GM12878 (cell line): ENCODE data around the gene RAPGEF6. TPM values are rescaled to one million over a fixed set of nuclear protein-coding genes. Genes with fewer than 3 reads are reported as not detected.

Experiments
- ATAC-seq: fragments of 200-7000 bp; cut with Tn5 transposase; 3 replicates; pipeline ENCODE4 v1.9.1; 2020; ENCODE audit warnings: mild to moderate bottlenecking, moderate library complexity
- BruUV-seq: library from RNA; stranded (reverse); fragments of 400-500 nt; replicated peaks from 2 replicates; lab custom pipeline; 2021; lab: Mats Ljungman, UMichigan
- CTCF ChIA-PET: fragments of 300-600 bp; sonication (Branson Sonifier 250); formaldehyde crosslinking; extraction: SDS; loops from one replicate; lab custom pipeline; 2021; ENCODE audit warnings: inconsistent platforms; lab: Yijun Ruan, JAX
- POLR2A ChIA-PET: fragments of 350-600 bp; formaldehyde crosslinking; extraction: SDS; loops from one replicate; lab custom pipeline; 2021; ENCODE audit warnings: inconsistent platforms; lab: Charles Lee
- RAD21 ChIA-PET: fragments of 300-600 bp; sonication (Branson Sonifier 250); formaldehyde crosslinking; loops from one replicate; lab custom pipeline; 2023; ENCODE audit warnings: antibody characterized with exemption; ENCODE audit not compliant: unreplicated experiment; lab: Charles Lee
- SMC1A ChIA-PET: fragments of 300-600 bp; sonication (Branson Sonifier 250); formaldehyde crosslinking; loops from one replicate; lab custom pipeline; 2023; ENCODE audit not compliant: unreplicated experiment, uncharacterized antibody; lab: Charles Lee
- DNase-seq: peaks from one replicate; pipeline ENCODE4 v3.0.0-alpha.2; 2011; ENCODE audit warnings: low read depth, low spot score
- FAIRE-seq: peaks from 3 replicates; lab custom pipeline; 2011; peaks lifted over from hg19 to GRCh38; lab: Jason Lieb, UNC
- H2AFZ ChIP-seq: 2 replicates; pipeline ENCODE4 v1.6.0; 2011; ENCODE audit warnings: low read depth, low read length, control low read depth; ENCODE audit not compliant: control insufficient read depth
- H3K27ac ChIP-seq: 2 replicates; pipeline ENCODE4 v1.5.1; 2011; ENCODE audit warnings: control low read depth; ENCODE audit not compliant: control insufficient read depth, insufficient read depth
- H3K27me3 ChIP-seq, 2 experiments: replicated peaks in 1 of 2; 2 replicates each; pipeline versions ENCODE4 v1.6.0 to v1.6.1; 2011; ENCODE audit warnings: low read length in 1 of 2; ENCODE audit not compliant: control insufficient read depth in 2 of 2, insufficient read depth in 2 of 2
- H3K36me3 ChIP-seq, 2 experiments: 2 replicates each; pipeline ENCODE4 v1.5.1; 2011; ENCODE audit warnings: low read length in 1 of 2; ENCODE audit not compliant: control insufficient read depth in 2 of 2, insufficient read depth in 2 of 2
- H3K4me1 ChIP-seq: 2 replicates; pipeline ENCODE4 v1.6.1; 2011; ENCODE audit warnings: mild to moderate bottlenecking, low read length, moderate library complexity, mixed read lengths; ENCODE audit not compliant: control insufficient read depth, insufficient read depth
- H3K4me2 ChIP-seq: 2 replicates; pipeline ENCODE4 v1.6.0; 2011; ENCODE audit warnings: control low read depth; ENCODE audit not compliant: control insufficient read depth, insufficient read depth
- H3K4me3 ChIP-seq: fragments of 200-600 bp; sonication (generic); 2 replicates; pipeline ENCODE4 v1.5.1; 2016
- H3K79me2 ChIP-seq: 2 replicates; pipeline ENCODE4 v1.6.0; 2011; ENCODE audit warnings: low read length; ENCODE audit not compliant: control insufficient read depth, insufficient read depth
- H3K9ac ChIP-seq: 2 replicates; pipeline ENCODE4 v1.8.0; 2011; ENCODE audit warnings: low read length, control low read depth, mixed read lengths; ENCODE audit not compliant: control insufficient read depth, insufficient read depth
- H3K9me3 ChIP-seq: replicated peaks from 3 replicates; pipeline ENCODE4 v1.5.1; 2011; ENCODE audit warnings: mild to moderate bottlenecking, low read length; ENCODE audit not compliant: control insufficient read depth, insufficient read depth
- H4K20me1 ChIP-seq: 2 replicates; pipeline ENCODE4 v1.6.0; 2011; ENCODE audit not compliant: control insufficient read depth, insufficient read depth
- ATF2 ChIP-seq: IDR thresholded peaks from 2 replicates; pipeline ENCODE4 v1.6.1; 2012; ENCODE audit warnings: low read length, inconsistent platforms
- BHLHE40 ChIP-seq, 2 experiments: fragments of 450-650 bp in 1 of 2; IDR thresholded peaks; 2 replicates each; pipeline ENCODE4 v1.6.1; 2011 to 2017; ENCODE audit warnings: low read depth in 2 of 2, borderline replicate concordance in 1 of 2, improper control_type of control experiment in 1 of 2, low read length in 1 of 2, mild to moderate bottlenecking in 1 of 2
- CHD1 ChIP-seq: IDR thresholded peaks from 2 replicates; pipeline ENCODE4 v1.6.1; 2012; ENCODE audit warnings: low read depth, low read length, improper control_type of control experiment
- CREM ChIP-seq: IDR thresholded peaks from 2 replicates; pipeline ENCODE4 v1.6.1; 2014; ENCODE audit warnings: antibody characterized with exemption, low read depth
- CUX1 ChIP-seq: IDR thresholded peaks from 2 replicates; pipeline ENCODE4 v1.6.1; 2012; ENCODE audit warnings: improper control_type of control experiment, low read depth, low read length; ENCODE audit not compliant: insufficient replicate concordance
- EED ChIP-seq: sonication (generic); IDR thresholded peaks from 2 replicates; pipeline ENCODE4 v1.6.1; 2016; ENCODE audit warnings: antibody characterized with exemption, low read depth
- ETV6 ChIP-seq, 2 experiments: fragments of 450-650 bp in 1 of 2; IDR thresholded peaks in 1 of 2; conservative IDR thresholded peaks in 1 of 2; 2 replicates each; pipeline ENCODE4 v1.6.1; 2014; ENCODE audit warnings: antibody characterized with exemption in 1 of 2, borderline replicate concordance in 1 of 2, low read depth in 1 of 2, mild to moderate bottlenecking in 1 of 2, moderate library complexity in 1 of 2
- FOS ChIP-seq: IDR thresholded peaks from 3 replicates; pipeline ENCODE4 v1.6.1; 2011; ENCODE audit warnings: borderline replicate concordance; ENCODE audit not compliant: insufficient read length; ENCODE audit errors: extremely low read depth
- KAT2A ChIP-seq: conservative IDR thresholded peaks from 2 replicates; pipeline ENCODE4 v1.6.1; 2011; ENCODE audit warnings: low read depth, low read length; ENCODE audit not compliant: control insufficient read depth
- MTA3 ChIP-seq: IDR thresholded peaks from 2 replicates; pipeline ENCODE4 v1.6.1; 2012; ENCODE audit warnings: low read length, inconsistent platforms, borderline replicate concordance
- SMC3 ChIP-seq: IDR thresholded peaks from 2 replicates; pipeline ENCODE4 v1.6.1; 2011; ENCODE audit warnings: low read length, improper control_type of control experiment, borderline replicate concordance
- TBL1XR1 ChIP-seq: IDR thresholded peaks from 2 replicates; pipeline ENCODE4 v1.6.1; 2012; ENCODE audit warnings: low read depth, low read length, improper control_type of control experiment
- YY1 ChIP-seq: IDR thresholded peaks from 2 replicates; pipeline ENCODE4 v1.6.1; 2011; ENCODE audit warnings: low read depth, mild to moderate bottlenecking, low read length
- ZBTB11 ChIP-seq: fragments of 450-650 bp; formaldehyde crosslinking; IDR thresholded peaks from 2 replicates; pipeline ENCODE4 v1.5.0; 2022; ENCODE audit warnings: mild to moderate bottlenecking, missing genetic modification characterization
- ZNF217 ChIP-seq: fragments of 450-650 bp; IDR thresholded peaks from 2 replicates; pipeline ENCODE4 v1.6.1; 2017; ENCODE audit warnings: antibody characterized with exemption, mild to moderate bottlenecking
- WGBS: methylation state at CpG from one replicate; pipeline ENCODE4 v1.1.6; 2016; ENCODE audit warnings: low lambda C conversion rate; ENCODE audit not compliant: insufficient replicate concordance, insufficient coverage; ENCODE audit errors: missing lambda C conversion rate; 5-methylcytosine and 5-hydroxymethylcytosine counted together
- in situ Hi-C: fragments of 300-500 bp; cut with MboI; formaldehyde crosslinking; loops from 9 replicates; pipeline ENCODE4 v1.14.3; 2018; ENCODE audit warnings: mixed read lengths
- intact Hi-C: fragments of 100-400 bp; cut with micrococcal nuclease; formaldehyde crosslinking; loops from one replicate; pipeline ENCODE4 v1.14.2; 2022; ENCODE audit not compliant: unreplicated experiment
- polyA plus RNA-seq, 11 experiments: library from polyadenylated mRNA; depleted of rRNA in 4 of 11; unstranded in 6 of 11; stranded (reverse) in 5 of 11; fragments of >200 nt; fragmentation: Nextera tagmentation in 4 of 11; fragmentation: Illumina TruSeq in 1 of 11; extraction: Ambion mirVana in 4 of 11; extraction: Trizol in 1 of 11; gene quantifications; 1 replicate in 1 of 11; 2 replicates in 10 of 11; pipeline versions ENCODE4 v1.2.1 to v1.2.3, GENCODE V29; 2011 to 2016; ENCODE audit warnings: inconsistent platforms in 2 of 11, missing spikeins in 2 of 11, low read depth in 1 of 11
- total RNA-seq, 4 experiments: library from RNA; depleted of rRNA in 3 of 4; stranded (reverse); fragments of >200 nt in 3 of 4; fragmentation: Illumina TruSeq in 1 of 4; extraction: Trizol in 1 of 4; gene quantifications; 2 replicates each; pipeline versions ENCODE4 v1.2.1 to v1.2.3, GENCODE V29; 2013 to 2021

Gene RAPGEF6
- total and polyA plus RNA-seq, 10 of the 15 experiments (the other 5 are each of a cell fraction or from before 2014, with no cell fraction given): 2.9 to 24.0 (median 14.2) TPM

GRCh38 chr5:131460133-131460532 lies 174.9 kb downstream of the RAPGEF6 start:
- BruUV-seq: no TSS peak
- Histone ChIP-seq H3K4me1 (no peaks in the 10 kb centered on the region), H4K20me1 (no peaks in the 10 kb centered on the region), H3K27ac (no peak overlapping the region), H3K79me2 (no peaks in the 10 kb centered on the region), H3K4me2 (no peak overlapping the region), H2AFZ (no peak overlapping the region), H3K4me3 (no peak overlapping the region), H3K27me3 (no peaks in the 10 kb centered on the region), H3K9me3 (no peaks in the 10 kb centered on the region), H3K9ac (no peak overlapping the region), H3K36me3 (peaks cover 0 to 15% of the 10 kb centered on the region in 2 experiments; a peak in 3 of 4 replicates)
- intact Hi-C loops: no loop called here
- no peak for DNase-seq
- SMC1A ChIA-PET: interaction anchor here (1.0 to 1.5 kb wide), 4 partner anchors 11 to 39 kb away, joined by 3 to 5 read pairs (median 3); no protein-coding TSS in a partner anchor
- CTCF ChIA-PET: interaction anchor here (1.1 kb wide), 1 partner anchor 12 kb away, joined by 3 read pairs; no protein-coding TSS in a partner anchor
- POLR2A ChIA-PET: interaction anchor here (0.5 kb wide), 1 partner anchor 19 kb away, joined by 5 read pairs; no protein-coding TSS in a partner anchor
- FAIRE-seq: no peak
- in situ Hi-C loops: no loop called here
- 95% methylated on average over 1 of the region's 1 CpG for WGBS
- RAD21 ChIA-PET: no interaction called here
- no peak for ATAC-seq
- TF ChIP-seq ZNF217 (no peak), CUX1 (no peak), ETV6 (conservative IDR thresholded peaks at IDR 0.05 in 1 of 2, IDR thresholded peaks at IDR 0.05 in 1 of 2; ENCODE audit: borderline replicate concordance in 1 of 2, low read depth in 1 of 2) (no peak), BHLHE40 (IDR thresholded peaks at IDR 0.05; ENCODE audit: borderline replicate concordance in 1 of 2, low read depth in 2 of 2, low read length in 1 of 2) (no peak), ZBTB11 (CRISPR knock-in tag) (no peak), ATF2 (no peak), YY1 (no peak), TBL1XR1 (no peak), EED (no peak), KAT2A (no peak), CHD1 (no peak), MTA3 (no peak), SMC3 (no peak), FOS (no peak), CREM (no peak)
